Loucy (cell line): ENCODE data around the gene PHF12.
A peak's percentile ranks its signal among the peaks of the same experiment; 100 is the strongest.

Source experiments
- H2AFZ ChIP-seq: fragments of 200-600 bp; sonication (generic); 2 replicates; pipeline ENCODE4 v1.6.0; 2016; ENCODE audit warnings: antibody characterized with exemption, mild to moderate bottlenecking, low read length, moderate library complexity
- H3F3A ChIP-seq: fragments of 200-600 bp; 2 replicates; pipeline ENCODE4 v1.6.0; 2016; ENCODE audit warnings: antibody characterized with exemption, low read depth, mild to moderate bottlenecking
- H3K27me3 ChIP-seq: fragments of 200-600 bp; sonication (generic); 2 replicates; pipeline ENCODE4 v1.6.1; 2014; ENCODE audit warnings: low read length, mild to moderate bottlenecking; ENCODE audit not compliant: insufficient read depth, poor library complexity, severe bottlenecking
- H3K36me3 ChIP-seq: fragments of 200-600 bp; sonication (generic); 2 replicates; pipeline ENCODE4 v1.6.1; 2016; ENCODE audit warnings: low read length; ENCODE audit not compliant: insufficient read depth
- H3K4me1 ChIP-seq: fragments of 200-600 bp; sonication (generic); 2 replicates; pipeline ENCODE4 v1.5.1; 2014; ENCODE audit warnings: low read length, mild to moderate bottlenecking; ENCODE audit not compliant: insufficient read depth, poor library complexity, severe bottlenecking
- H3K4me2 ChIP-seq: fragments of 200-600 bp; sonication (generic); 2 replicates; pipeline ENCODE4 v1.6.0; 2014; ENCODE audit warnings: antibody characterized with exemption, low read length, low read depth, mild to moderate bottlenecking; ENCODE audit not compliant: poor library complexity, severe bottlenecking
- H3K4me3 ChIP-seq: fragments of 200-600 bp; sonication (generic); 2 replicates; pipeline ENCODE4 v1.5.1; 2014; ENCODE audit warnings: low read length, mild to moderate bottlenecking, mixed read lengths; ENCODE audit not compliant: poor library complexity, severe bottlenecking
- H3K79me2 ChIP-seq: fragments of 200-600 bp; sonication (generic); 2 replicates; pipeline ENCODE4 v1.6.1; 2014; ENCODE audit warnings: low read length; ENCODE audit not compliant: insufficient read depth
- H3K9ac ChIP-seq: fragments of 200-600 bp; sonication (generic); 2 replicates; pipeline ENCODE4 v1.6.0; 2014; ENCODE audit warnings: mild to moderate bottlenecking, low read depth, low read length, moderate library complexity; ENCODE audit not compliant: poor library complexity, severe bottlenecking
- H3K9me2 ChIP-seq: fragments of 200-600 bp; sonication (generic); replicated peaks from 2 replicates; pipeline ENCODE4 v1.6.1; 2016; ENCODE audit warnings: low read depth, low read length, mixed read lengths
- H3K9me3 ChIP-seq: fragments of 200-600 bp; sonication (generic); 2 replicates; pipeline ENCODE4 v1.6.1; 2014; ENCODE audit warnings: mild to moderate bottlenecking, antibody characterized with exemption, low read length, low read depth; ENCODE audit not compliant: insufficient read depth
- H4K20me1 ChIP-seq: fragments of 200-600 bp; sonication (generic); 2 replicates; pipeline ENCODE4 v1.6.0; 2014; ENCODE audit warnings: antibody characterized with exemption, low read length, mild to moderate bottlenecking; ENCODE audit not compliant: insufficient read depth, poor library complexity, severe bottlenecking
- EZH2phosphoT487 ChIP-seq: fragments of 200-600 bp; IDR thresholded peaks from 2 replicates; pipeline ENCODE4 v1.6.1; 2018; ENCODE audit warnings: antibody characterized with exemption, mild to moderate bottlenecking, moderate library complexity, borderline replicate concordance
- TF ChIP-seq, protein P1 (sequence below): fragments of 200-600 bp; sonication (generic); conservative IDR thresholded peaks from 2 replicates; pipeline ENCODE4 v1.5.1; 2014; ENCODE audit warnings: mild to moderate bottlenecking, antibody characterized with exemption, low read length

Gene PHF12

GRCh38 chr17:28901866-28902818, 49.2 kb downstream of the PHF12 start:
- no peaks in the 10 kb centered on the region for H3F3A ChIP-seq
- peaks cover 27% of the 10 kb centered on the region for H3K79me2 ChIP-seq
- peak overlapping the region; percentile 88 for H2AFZ ChIP-seq
- peak overlapping the region; percentile 77 for H3K4me3 ChIP-seq
- H3K9ac ChIP-seq = peak overlapping the region; percentile 81
- no peak for TF ChIP-seq EZH2phosphoT487
- TF ChIP-seq, protein P1, sequence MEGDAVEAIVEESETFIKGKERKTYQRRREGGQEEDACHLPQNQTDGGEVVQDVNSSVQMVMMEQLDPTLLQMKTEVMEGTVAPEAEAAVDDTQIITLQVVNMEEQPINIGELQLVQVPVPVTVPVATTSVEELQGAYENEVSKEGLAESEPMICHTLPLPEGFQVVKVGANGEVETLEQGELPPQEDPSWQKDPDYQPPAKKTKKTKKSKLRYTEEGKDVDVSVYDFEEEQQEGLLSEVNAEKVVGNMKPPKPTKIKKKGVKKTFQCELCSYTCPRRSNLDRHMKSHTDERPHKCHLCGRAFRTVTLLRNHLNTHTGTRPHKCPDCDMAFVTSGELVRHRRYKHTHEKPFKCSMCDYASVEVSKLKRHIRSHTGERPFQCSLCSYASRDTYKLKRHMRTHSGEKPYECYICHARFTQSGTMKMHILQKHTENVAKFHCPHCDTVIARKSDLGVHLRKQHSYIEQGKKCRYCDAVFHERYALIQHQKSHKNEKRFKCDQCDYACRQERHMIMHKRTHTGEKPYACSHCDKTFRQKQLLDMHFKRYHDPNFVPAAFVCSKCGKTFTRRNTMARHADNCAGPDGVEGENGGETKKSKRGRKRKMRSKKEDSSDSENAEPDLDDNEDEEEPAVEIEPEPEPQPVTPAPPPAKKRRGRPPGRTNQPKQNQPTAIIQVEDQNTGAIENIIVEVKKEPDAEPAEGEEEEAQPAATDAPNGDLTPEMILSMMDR = no peak
- H3K36me3 ChIP-seq = peaks cover 15% of the 10 kb centered on the region; the same call in 1 of the 2 replicates
- H3K9me2 ChIP-seq = no peaks in the 10 kb centered on the region
- H3K4me1 ChIP-seq = peaks cover 39% of the 10 kb centered on the region
- H3K4me2 ChIP-seq = peak overlapping the region; percentile 84
- peaks cover 5% of the 10 kb centered on the region for H4K20me1 ChIP-seq
- H3K9me3 ChIP-seq = no peaks in the 10 kb centered on the region
- no peaks in the 10 kb centered on the region for H3K27me3 ChIP-seq

DNA sequence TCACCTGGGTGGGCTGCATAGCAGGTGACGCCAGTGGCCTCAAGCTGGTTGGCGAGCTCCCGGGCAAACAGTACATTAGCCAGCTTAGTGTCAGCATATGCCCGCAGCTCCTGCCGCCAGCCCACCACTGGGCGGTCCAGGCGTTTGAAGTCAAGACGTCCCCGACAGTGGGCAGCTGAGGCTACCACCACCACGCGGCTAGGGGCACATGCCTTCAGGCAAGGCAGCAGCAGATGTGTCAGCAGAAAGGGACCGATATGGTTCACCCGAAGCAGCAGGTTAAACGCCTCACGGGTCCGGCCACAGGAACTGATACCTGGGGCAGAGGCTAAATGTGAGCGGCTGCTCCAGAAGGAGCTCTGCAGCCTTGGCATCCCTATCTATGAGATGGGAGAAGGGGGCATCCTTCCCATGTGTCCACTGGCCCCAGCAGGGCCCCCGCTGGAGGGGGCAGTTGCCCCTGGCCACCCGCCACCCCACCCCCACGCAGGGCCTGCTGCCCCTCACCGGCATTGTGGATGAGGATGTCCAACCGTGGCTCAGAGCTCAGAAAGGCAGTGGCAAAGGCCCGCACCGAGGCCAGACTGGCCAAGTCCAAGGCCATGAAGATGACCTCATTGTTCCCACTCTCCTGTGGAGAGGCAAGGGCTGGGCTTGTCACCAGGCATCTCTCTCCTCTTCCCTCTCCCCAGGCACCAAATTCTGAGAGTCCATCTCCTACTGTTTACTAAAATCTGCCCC, 50.2 kb downstream of the PHF12 start:
- Histone ChIP-seq H3K27me3 (no peaks in the 10 kb centered on the region), H3K9ac (peak overlapping the region; percentile 81), H3K9me2 (no peaks in the 10 kb centered on the region), H3K4me3 (peak overlapping the region; percentile 77), H3K4me2 (peak overlapping the region; percentile 84), H2AFZ (no peak overlapping the region), H4K20me1 (peaks cover 11% of the 10 kb centered on the region), H3K9me3 (no peaks in the 10 kb centered on the region), H3K4me1 (peaks cover 44% of the 10 kb centered on the region), H3K36me3 (peaks cover 5% of the 10 kb centered on the region; the same call in 1 of the 2 replicates), H3K79me2 (peaks cover 37% of the 10 kb centered on the region), H3F3A (no peaks in the 10 kb centered on the region)
- TF ChIP-seq EZH2phosphoT487 = no peak
- TF ChIP-seq, protein P1 = no peak

GRCh38 chr17:28899212-28899815, 52.0 kb downstream of the PHF12 start:
- peaks cover 20% of the 10 kb centered on the region for H4K20me1 ChIP-seq
- TF ChIP-seq, protein P1 = no peak
- TF ChIP-seq EZH2phosphoT487 = no peak
- H3K4me1 ChIP-seq = peaks cover 52% of the 10 kb centered on the region
- H3K4me3 ChIP-seq = peak overlapping the region; percentile 15
- no peaks in the 10 kb centered on the region for H3K9me2 ChIP-seq
- H3K79me2 ChIP-seq = peaks cover 51% of the 10 kb centered on the region
- H3K27me3 ChIP-seq = no peaks in the 10 kb centered on the region
- H3K9me3 ChIP-seq = no peaks in the 10 kb centered on the region
- no peak overlapping the region for H2AFZ ChIP-seq
- no peaks in the 10 kb centered on the region for H3F3A ChIP-seq
- H3K9ac ChIP-seq = no peak overlapping the region
- no peaks in the 10 kb centered on the region for H3K36me3 ChIP-seq
- H3K4me2 ChIP-seq = peak overlapping the region; percentile 14
